Activated CD8-positive, alpha-beta memory T cell treated with anti-CD3 and anti-CD28 coated beads, Interleukin-2, amount 50 U/mL, for 4 hours (primary cell): Measurements from ENCODE around the gene INHA.

ENCODE experiments used
- DNase-seq: peaks from one replicate; pipeline ENCODE4 v3.0.0-alpha.2; 2020

Gene INHA

GRCh38 chr2:219572237-219573001, at the start of gene INHA:
Gene INHA (plus strand): TSS chr2:219572310. CDS start chr2:219572375, 65 bp downstream.
- DNase-seq = no peak

- DNase-seq = no peak
Observed at GRCh38 chr2:219523031-219523671, 49.0 kb upstream of the INHA start.

- DNase-seq = no peak
Observed at GRCh38 chr2:219524817-219525216, 47.3 kb upstream of the INHA start.

GRCh38 chr2:219525533-219526232, 46.4 kb upstream of the INHA start:
- no peak for DNase-seq

GRCh38 chr2:219526320-219527075, 45.6 kb upstream of the INHA start:
- no peak for DNase-seq

DNA sequence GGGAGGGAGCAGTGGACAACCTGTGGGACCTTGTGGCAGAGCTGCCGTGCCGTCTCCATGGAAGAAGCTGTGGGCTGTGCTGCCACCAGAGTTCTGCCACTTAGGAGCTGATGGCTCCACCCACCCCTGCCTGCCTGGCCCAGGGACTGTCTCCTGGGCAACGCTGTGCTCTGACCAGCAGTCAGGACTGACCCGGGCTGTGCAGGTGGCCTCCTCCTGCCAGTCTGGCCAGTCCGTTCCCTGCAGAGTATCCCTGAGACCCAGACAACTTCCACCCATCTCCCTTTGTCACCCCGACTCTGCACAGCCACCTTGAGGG, 45.1 kb upstream of the INHA start:
- DNase-seq = no peak

DNA sequence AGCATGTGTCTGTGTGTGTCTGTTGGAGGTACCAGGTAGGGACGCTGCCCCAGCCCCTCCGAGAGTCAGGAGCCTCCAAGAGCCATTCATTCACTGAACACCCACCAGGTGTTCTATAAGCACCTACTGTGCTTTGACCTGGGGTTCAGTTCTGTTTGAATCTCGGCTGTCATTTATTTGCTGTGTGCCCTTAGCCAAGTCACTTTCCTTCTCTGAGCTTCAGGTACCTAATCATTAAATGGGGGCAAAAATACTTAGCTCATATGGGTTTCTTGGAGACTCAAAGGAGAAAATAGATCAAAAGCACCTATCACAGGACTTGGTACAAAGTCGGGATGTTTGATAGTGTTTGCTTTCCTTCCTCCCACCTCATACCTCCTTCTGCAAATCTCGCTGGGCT, 44.6 kb upstream of the INHA start:
- no peak for DNase-seq

DNA sequence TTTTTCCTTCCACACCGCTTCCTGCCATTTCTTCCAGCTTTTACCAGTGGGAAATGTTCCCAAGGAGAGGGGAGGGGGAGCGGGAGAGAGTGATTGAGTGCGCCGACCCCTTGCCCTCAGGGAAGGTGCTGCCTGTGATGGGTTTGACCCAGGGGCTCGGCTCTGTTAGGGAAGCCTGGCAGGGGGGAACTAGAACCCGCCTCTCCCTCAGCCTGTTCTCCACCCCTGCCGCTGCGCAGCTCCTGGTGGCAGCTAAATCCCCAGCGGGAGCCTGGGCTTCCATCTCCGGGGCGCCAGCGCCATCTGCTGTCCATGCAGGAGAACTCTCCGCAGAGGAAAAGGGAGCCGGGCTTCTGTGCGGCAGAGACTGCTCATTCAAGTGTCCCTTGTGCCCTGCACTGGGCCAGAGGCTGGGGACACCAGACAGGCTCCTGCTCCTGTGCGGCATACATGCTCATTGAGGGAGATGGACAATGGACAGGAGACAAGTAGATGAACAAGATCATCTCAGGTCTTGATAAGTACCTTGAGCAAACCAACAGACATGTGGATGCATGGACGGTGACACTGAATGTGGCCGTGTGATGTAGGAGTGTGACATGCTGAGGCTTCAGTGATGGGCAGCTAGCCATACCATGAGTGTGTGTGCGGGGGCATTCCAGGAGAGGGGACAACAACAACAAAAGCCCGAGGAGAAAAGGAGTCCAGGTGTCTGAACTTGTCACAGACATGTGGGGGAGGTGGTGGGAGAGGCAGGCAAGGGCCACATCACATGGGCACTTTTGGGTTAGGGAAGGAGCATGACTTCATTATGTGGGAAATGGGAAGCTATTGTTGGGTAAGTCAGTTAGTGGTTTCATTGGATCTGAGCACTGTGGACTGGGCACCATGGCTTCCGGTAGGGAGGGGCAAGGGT, 41.8 kb upstream of the INHA start:
- DNase-seq = peak; percentile 88

GRCh38 chr2:219531639-219532377, 40.3 kb upstream of the INHA start:
- DNase-seq = no peak

- no peak for DNase-seq
Observed at GRCh38 chr2:219532378-219532649, 39.8 kb upstream of the INHA start.

GRCh38 chr2:219533930-219534661, 38.0 kb upstream of the INHA start:
- no peak for DNase-seq

DNA sequence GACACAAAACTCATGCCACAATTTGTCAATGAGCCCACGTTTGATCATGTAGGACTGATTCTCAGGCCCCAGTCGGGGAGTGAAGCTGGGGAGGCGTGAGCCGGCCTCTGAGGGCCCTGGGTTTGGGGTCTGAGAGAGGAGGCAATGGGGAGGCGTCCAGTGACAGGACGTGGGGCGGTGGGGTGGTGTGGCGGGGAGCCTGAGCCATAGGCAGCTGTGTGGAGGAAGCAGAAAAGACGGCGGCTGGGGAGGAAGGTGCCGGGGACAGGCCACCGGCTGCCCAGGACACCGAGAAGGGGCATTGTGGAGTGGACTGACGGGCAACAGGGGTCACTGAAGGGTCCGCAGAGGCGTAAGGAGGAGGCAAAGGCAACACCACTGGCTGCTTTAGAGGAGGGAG, 35.7 kb upstream of the INHA start:
- DNase-seq = no peak

DNA sequence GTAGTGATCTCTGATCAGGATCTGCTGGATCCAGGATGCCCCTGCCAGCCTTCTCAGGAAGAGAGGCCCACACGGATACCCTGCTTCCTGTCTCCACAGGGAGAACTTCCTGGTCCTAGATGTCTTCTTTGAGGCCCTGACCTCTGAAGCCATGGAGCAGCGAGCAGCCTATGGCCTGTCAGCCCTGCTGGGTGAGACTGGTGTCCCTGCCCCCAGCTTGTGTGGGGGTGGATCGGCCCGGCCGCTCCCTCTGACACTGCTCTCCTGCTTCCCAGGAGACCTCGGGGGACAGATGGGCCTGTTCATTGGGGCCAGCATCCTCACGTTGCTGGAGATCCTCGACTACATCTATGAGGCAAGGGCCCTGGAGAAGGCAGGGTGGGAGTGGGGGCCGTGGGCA, 35.1 kb upstream of the INHA start:
- DNase-seq = no peak

- no peak for DNase-seq
Observed at GRCh38 chr2:219537657-219538488, 34.2 kb upstream of the INHA start.

GRCh38 chr2:219538504-219538951, 33.6 kb upstream of the INHA start:
- DNase-seq = no peak

- no peak for DNase-seq
Observed at GRCh38 chr2:219538956-219539788, 32.9 kb upstream of the INHA start.

DNA sequence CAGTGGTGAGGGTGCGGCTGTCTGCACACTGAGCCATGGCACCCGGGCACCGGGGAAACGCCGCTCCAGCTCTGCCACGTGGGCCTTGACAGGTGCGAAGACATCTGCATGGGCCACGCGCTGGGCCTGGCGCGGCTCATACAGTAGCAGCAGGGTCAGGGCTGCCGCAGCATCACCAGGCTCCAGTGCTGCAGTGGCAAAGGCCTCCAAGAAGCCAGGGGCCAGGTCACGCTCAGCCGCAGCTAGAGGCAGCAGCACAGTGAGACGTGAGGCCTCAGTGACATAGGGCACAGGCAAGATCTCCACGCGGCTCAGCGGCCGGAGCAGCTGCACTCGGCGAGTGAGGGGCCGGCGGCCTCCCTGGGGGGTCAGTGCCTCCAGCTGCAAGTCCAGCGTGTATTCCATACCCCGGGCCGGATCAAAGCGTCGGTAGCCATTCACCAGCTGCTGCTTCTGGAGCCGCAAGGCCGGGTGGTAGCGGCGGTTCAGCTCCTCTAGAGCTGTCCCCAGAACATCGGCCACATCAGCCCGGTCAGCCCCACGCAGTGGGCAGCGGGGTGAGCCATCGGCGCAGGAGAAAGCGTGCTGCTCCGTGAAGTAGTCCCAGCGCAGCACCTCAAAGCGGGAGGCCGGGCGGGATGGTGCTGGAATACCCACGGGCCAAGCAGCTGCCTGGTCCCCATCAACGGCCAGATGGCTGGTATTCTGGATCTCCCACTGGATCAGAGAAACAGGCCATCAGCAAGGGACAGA, 32.0 kb upstream of the INHA start:
- no peak for DNase-seq

GRCh38 chr2:219540784-219541504, 31.2 kb upstream of the INHA start:
- DNase-seq = no peak
